Measurements from ENCODE around the gene GRHPR.

The GRHPR gene

GRCh38 chr9:37399336-37399735 lies 23.2 kb upstream of the GRHPR start:
- DNase-seq = no peak

GRCh38 chr9:37404590-37404989 lies 17.9 kb upstream of the GRHPR start:
- no peak for DNase-seq

GRCh38 chr9:37405350-37405749 lies 17.1 kb upstream of the GRHPR start:
- no peak for DNase-seq

GRCh38 chr9:37405764-37406380 lies 16.6 kb upstream of the GRHPR start:
- no peak for DNase-seq

GRCh38 chr9:37406603-37407401 lies 15.7 kb upstream of the GRHPR start:
- DNase-seq = peak; percentile 5

GRCh38 chr9:37407468-37407867 lies 15.0 kb upstream of the GRHPR start:
- no peak for DNase-seq

GRCh38 chr9:37408933-37409710 lies 13.4 kb upstream of the GRHPR start:
- DNase-seq = no peak

GRCh38 chr9:37410354-37410861 lies 12.1 kb upstream of the GRHPR start:
- DNase-seq = no peak

GRCh38 chr9:37410969-37411785 lies 11.3 kb upstream of the GRHPR start:
- DNase-seq = no peak

- no peak for DNase-seq
Measured at GRCh38 chr9:37412431-37413151, 9.9 kb upstream of the GRHPR start.

GRCh38 chr9:37413311-37413710 lies 9.2 kb upstream of the GRHPR start:
- DNase-seq = no peak

- DNase-seq = no peak
Measured at GRCh38 chr9:37414503-37414943, 8.0 kb upstream of the GRHPR start.

- DNase-seq = peak; percentile 4
Measured at GRCh38 chr9:37415011-37415719, 7.3 kb upstream of the GRHPR start.

GRCh38 chr9:37417252-37417803 lies 5.2 kb upstream of the GRHPR start:
- no peak for DNase-seq

GRCh38 chr9:37417857-37418618 lies 4.5 kb upstream of the GRHPR start:
- no peak for DNase-seq

GRCh38 chr9:37419204-37419603 lies 3.3 kb upstream of the GRHPR start:
- no peak for DNase-seq

GRCh38 chr9:37420271-37421215 lies 2.0 kb upstream of the GRHPR start:
- DNase-seq = no peak

GRCh38 chr9:37421914-37422288 lies 595 bp upstream of the GRHPR start:
- DNase-seq = no peak

- DNase-seq = no peak
Measured at GRCh38 chr9:37423508-37423907, 1.0 kb downstream of the GRHPR start.

Measured in NCI-H2171 treated with DMSO at 0.1 percent for 48 hours (cell line).